ENCODE results near the gene MAN2A2. TPM values are rescaled to one million over a fixed set of nuclear protein-coding genes. Genes with fewer than 3 reads are reported as not detected.
"Not testable (repeated sequence)": the region's sequence is repeated elsewhere in the genome, so short reads cannot be mapped to it uniquely, and the experiment has no call there.

The MAN2A2 gene
- total RNA-seq, 1 donor from 2014 or later: 58.5 TPM

DNA sequence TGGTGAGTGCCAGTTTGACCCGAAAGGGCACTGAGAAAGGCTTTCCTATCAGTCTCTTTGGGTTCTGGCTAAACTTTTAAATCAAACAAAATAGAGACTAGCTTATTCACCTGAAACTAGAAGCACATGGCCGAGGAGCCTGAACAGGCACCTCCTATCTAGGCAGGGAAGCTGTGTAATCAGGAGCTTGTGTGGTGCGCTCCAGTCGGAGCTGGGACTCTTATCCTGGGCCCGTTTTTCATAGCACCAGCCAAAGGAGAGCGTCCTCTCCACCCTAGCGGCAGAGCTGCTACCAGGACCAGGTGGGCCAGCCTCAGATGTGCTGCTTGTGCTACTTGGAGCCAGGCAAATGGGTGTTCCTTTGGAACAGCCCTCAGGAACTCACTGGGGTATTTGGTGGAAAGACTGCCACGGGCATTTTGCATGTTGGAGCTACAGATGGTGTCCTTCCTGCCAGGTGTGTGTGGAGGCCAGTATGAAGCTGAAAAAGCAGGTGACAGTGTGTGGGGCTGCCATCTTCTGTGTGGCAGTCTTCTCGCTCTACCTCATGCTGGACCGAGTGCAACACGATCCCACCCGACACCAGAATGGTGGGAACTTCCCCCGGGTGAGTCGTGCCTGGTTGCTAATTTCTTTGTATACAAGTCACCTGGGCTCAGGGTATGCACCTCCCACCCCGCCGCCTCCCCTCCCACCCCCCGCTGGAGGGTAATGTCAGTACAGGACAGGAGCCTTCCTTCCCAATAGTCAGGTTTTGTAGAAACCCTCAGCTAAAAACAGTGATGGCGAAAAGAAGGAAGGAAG is 833 bp downstream of the MAN2A2 start:
- no peak for DNase-seq (ENCODE audit: low spot score)

GRCh38 chr15:90904746-90905145 is 1.6 kb downstream of the MAN2A2 start:
- no peak for DNase-seq (ENCODE audit: low spot score)

DNA sequence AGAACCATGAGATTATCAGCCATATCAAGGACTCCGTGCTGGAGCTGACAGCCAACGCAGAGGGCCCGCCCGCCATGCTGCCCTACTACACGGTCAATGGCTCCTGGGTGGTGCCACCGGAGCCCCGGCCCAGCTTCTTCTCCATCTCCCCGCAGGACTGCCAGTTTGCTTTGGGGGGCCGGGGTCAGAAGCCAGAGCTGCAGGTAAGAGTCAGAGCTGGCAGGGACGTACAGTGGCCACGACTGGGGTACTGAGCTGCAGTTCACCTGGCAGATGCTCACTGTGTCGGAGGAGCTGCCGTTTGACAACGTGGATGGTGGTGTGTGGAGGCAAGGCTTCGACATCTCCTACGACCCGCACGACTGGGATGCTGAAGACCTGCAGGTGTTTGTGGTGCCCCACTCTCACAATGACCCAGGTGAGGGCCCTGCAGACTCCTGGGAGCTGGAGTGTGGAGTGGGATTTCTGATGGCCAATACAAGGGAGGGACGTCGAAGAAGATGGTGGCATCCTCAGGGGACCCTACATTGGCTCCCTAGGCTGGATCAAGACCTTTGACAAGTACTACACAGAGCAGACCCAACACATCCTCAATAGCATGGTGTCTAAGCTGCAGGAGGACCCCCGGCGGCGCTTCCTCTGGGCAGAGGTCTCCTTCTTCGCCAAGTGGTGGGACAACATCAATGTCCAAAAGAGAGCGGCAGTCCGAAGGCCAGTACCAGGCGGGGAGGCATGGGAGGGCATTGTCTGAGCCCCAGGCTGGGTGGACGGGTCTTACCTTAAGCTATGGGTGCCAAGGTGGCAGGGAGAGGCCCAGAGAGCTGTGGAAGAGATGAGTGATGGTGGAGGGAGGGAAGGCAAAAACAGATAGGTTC is 2.4 kb downstream of the MAN2A2 start:
- DNase-seq (ENCODE audit: low spot score): no peak

GRCh38 chr15:90906181-90906849 is 3.2 kb downstream of the MAN2A2 start:
- DNase-seq (ENCODE audit: low spot score): no peak

- no peak for DNase-seq (ENCODE audit: low spot score)
Measured at GRCh38 chr15:90907051-90907660, 4.1 kb downstream of the MAN2A2 start.

GRCh38 chr15:90907838-90908507 is 4.9 kb downstream of the MAN2A2 start:
- DNase-seq (ENCODE audit: low spot score): no peak

DNA sequence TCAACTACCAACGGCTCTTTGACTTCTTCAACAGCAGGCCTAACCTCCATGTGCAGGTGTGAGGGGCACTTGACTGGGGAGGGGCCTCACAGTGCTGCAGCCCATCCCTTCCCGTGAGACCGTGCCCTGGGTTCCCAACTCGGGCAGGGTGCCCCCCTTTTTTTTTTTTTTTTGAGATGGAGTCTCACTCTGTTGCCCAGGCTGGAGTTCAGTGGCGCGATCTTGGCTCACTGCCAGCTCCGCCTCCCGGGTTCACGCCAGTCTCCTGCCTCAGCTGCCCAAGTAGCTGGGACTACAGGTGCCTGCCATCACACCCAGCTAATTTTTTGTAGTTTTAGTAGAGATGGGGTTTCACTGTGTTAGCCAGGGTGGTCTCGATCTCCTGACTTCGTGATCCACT is 6.3 kb downstream of the MAN2A2 start:
- DNase-seq (ENCODE audit: low spot score): not testable (repeated sequence)

GRCh38 chr15:90909976-90910375 is 6.9 kb downstream of the MAN2A2 start:
- no peak for DNase-seq (ENCODE audit: low spot score)

DNA sequence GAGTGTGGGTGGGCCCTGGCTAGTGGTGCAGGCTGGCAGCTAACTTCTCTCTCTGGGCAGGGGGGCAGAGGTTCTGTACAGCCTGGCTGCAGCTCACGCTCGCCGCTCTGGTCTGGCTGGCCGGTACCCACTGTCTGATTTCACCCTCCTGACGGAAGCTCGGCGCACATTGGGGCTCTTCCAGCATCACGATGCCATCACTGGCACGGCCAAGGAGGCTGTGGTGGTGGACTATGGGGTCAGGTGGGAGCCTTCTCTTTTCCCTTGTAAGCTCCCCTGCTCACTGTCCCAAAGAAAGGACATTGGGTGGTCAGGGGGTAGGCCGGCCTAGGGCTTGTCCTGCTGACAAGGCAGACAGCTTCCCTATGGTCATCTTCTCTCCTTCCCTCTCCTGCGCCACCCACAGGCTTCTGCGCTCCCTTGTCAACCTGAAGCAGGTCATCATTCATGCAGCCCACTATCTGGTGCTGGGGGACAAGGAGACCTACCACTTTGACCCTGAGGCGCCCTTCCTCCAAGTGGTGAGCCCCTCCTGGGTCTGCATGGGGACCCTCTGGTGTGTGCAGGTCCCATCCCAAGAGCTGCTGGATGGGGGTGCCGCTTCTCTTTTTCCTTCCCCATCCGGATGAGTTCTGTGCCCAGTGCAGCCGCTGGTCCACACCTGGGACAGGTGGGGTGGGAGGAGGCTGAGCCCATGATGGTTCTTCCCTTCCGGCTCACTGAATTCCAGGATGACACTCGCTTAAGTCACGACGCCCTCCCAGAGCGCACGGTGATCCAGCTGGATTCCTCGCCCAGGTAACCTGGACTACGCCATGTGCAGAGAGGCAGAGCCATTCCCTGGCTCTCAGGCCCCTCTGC is 7.6 kb downstream of the MAN2A2 start:
- DNase-seq (ENCODE audit: low spot score): no peak

DNA sequence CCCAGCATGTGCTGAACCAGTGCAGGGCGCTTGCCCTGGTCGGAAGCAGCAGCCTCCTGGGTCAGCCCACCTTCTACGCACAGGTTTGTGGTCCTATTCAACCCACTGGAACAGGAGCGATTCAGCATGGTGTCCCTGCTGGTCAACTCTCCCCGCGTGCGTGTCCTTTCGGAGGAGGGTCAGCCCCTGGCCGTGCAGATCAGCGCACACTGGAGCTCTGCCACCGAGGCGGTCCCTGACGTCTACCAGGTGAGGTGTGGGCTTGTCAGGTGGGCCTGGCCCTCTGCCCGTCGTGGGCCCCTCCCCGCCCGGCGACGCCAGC is 8.2 kb downstream of the MAN2A2 start:
- DNase-seq (ENCODE audit: low spot score): no peak

GRCh38 chr15:90911906-90912769 is 9.0 kb downstream of the MAN2A2 start:
- DNase-seq (ENCODE audit: low spot score): no peak

GRCh38 chr15:90912770-90913075 is 9.6 kb downstream of the MAN2A2 start:
- DNase-seq (ENCODE audit: low spot score): no peak

DNA sequence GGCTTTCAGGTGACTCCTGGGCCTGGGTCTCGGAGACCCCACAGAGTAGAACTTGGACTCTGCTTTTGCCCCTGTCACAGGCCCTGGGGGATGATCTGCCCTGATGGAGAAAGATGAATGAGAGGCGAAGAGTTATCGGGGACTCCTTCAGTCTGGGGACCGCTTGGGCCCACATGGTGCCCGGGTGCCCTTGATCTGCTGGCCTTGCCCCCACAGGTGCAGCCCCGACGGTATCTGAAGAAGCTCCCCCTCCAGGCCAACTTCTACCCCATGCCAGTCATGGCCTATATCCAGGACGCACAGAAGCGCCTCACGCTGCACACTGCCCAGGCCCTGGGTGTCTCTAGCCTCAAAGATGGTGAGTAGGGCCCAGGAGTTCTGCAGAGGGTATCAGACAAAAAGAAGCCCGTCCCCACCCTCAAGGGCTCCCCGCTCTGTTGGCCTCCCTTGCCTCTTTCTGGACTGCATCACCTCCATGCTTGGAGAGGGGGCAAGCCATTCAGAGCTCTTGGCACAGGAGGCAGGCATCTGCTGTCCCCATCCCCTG is 10.4 kb downstream of the MAN2A2 start:
- no peak for DNase-seq (ENCODE audit: low spot score)

GRCh38 chr15:90914305-90915080 is 11.4 kb downstream of the MAN2A2 start:
- no peak for DNase-seq (ENCODE audit: low spot score)

DNA sequence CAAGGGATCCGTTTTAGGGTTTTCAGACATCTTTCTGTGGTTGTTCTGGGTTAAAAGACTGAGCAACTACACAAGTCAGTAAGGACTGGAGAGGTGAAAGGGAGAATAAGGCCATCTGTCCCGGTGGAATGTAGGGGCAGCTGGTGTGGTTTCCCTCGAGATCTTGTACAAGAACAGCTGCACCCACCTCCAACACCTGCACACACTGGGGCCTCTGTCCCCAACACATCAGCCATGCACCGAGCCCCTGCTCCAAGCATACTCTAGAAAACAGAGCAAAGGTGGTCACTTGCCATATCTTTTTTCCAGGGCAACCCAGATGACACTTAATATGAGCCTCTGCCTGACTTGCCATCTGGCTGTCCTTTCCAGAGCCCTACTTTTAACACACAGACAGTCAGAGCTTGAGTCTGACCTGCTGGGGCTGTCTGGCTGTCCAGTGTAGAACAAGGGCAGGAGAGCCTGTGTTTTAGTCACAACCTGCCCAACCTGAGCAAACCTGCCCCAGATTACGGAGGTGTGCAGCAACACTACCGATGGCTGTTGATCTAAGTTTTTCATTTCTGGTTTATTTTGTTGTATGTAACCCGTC is 12.2 kb downstream of the MAN2A2 start:
- no peak for DNase-seq (ENCODE audit: low spot score)

DNA sequence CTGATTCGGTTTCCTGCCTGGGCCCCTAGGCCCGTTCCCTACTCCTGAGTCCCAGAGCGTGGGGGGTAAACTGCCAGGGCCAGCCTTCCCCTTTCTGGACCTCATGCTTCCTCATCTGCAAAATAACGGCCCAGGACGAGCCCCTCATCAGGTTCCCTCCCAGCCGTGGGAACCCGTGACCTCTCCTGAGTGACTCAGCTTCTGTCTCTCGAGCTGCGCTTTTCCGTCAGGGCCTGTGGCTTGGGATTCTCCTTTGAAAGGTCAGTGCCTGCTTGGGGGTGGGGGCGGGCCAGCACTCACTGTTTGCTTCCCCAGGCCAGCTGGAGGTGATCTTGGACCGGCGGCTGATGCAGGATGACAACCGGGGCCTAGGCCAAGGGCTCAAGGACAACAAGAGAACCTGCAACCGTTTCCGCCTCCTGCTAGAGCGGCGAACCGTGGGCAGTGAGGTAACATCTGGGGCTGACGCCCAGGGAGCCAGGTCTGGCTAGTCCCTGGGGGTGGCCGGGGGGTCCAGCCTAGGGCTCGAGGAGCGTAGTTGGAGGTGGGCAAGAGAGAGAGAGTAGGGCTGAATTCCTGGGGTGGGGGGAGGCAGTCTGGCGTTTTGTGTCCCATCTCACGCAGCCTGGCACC is 12.8 kb downstream of the MAN2A2 start:
- DNase-seq (ENCODE audit: low spot score): no peak

DNA sequence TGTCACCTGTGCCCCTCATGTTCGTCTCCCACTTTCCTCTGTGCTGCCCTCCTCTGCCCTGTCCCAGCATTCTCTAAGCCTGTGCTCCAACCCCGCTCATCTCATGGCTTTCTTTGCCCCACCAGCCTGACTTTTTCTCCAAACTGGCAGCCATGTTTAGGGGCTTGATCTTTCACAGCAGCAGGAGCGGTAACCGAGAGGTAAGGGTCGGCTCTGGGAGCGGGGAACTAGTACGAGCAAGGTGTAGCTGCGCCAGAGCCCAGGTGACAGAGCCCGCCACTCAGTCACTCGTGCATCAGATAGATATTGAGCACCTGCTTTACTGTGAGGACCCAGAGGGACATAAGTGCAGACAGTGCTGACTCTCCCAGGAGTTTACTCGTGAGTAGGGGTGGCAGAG is 13.4 kb downstream of the MAN2A2 start:
- DNase-seq (ENCODE audit: low spot score): no peak

DNA sequence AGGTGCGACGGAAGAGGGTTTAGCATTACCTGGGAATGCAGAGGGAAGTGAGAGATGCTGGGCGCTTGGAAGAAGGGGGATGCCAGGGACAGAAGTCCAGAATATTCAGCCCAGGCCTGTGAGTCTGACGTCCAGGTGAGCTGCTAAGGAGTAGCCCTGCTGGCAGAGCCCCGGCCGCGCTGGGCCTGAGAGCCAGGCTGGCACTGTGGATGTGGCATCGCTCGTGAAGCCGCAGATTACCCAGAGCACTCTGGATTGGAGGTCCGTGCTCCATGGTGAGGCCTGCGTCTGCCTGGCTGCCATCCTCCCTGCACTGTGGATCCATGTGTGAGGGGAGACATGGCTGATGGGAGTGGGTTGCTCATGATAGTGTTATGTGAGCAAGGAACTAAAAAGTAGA is 14.5 kb downstream of the MAN2A2 start:
- no peak for DNase-seq (ENCODE audit: low spot score)
